ENCODE results near the gene TGM6.

The TGM6 gene

GRCh38 chr20:2350606-2351005, 30.1 kb upstream of the TGM6 start:
- no peaks in the 10 kb centered on the region for H3K4me1 ChIP-seq (ENCODE audit: insufficient read depth, low read length, poor library complexity, severe bottlenecking)
- 0 out of 2 replicates have a peak, but pooled peaks cover 3% of the 10 kb centered on the region for H3K9me3 ChIP-seq (ENCODE audit: insufficient read depth, low read depth, low read length)
- H3K4me3 ChIP-seq (ENCODE audit: low read length, poor library complexity, severe bottlenecking) = no peak overlapping the region
- H3K4me2 ChIP-seq (ENCODE audit: low read depth, low read length, poor library complexity, severe bottlenecking) = no peak overlapping the region
- no peak overlapping the region for H2AFZ ChIP-seq (ENCODE audit: low read length)
- no peaks in the 10 kb centered on the region for H4K20me1 ChIP-seq (ENCODE audit: insufficient read depth, low read length, poor library complexity, severe bottlenecking)
- no peaks in the 10 kb centered on the region for H3F3A ChIP-seq (ENCODE audit: low read depth)
- TF ChIP-seq, protein P1, sequence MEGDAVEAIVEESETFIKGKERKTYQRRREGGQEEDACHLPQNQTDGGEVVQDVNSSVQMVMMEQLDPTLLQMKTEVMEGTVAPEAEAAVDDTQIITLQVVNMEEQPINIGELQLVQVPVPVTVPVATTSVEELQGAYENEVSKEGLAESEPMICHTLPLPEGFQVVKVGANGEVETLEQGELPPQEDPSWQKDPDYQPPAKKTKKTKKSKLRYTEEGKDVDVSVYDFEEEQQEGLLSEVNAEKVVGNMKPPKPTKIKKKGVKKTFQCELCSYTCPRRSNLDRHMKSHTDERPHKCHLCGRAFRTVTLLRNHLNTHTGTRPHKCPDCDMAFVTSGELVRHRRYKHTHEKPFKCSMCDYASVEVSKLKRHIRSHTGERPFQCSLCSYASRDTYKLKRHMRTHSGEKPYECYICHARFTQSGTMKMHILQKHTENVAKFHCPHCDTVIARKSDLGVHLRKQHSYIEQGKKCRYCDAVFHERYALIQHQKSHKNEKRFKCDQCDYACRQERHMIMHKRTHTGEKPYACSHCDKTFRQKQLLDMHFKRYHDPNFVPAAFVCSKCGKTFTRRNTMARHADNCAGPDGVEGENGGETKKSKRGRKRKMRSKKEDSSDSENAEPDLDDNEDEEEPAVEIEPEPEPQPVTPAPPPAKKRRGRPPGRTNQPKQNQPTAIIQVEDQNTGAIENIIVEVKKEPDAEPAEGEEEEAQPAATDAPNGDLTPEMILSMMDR (conservative IDR thresholded peaks at IDR 0.05; ENCODE audit: low read length) = no peak
- no peak for TF ChIP-seq EZH2phosphoT487 (IDR thresholded peaks at IDR 0.05; ENCODE audit: borderline replicate concordance)
- H3K79me2 ChIP-seq (ENCODE audit: insufficient read depth, low read length) = no peaks in the 10 kb centered on the region
- no peaks in the 10 kb centered on the region for H3K9me2 ChIP-seq (replicated peaks; ENCODE audit: low read depth, low read length)
- H3K36me3 ChIP-seq (ENCODE audit: insufficient read depth, low read length) = no peaks in the 10 kb centered on the region
- no peaks in the 10 kb centered on the region for H3K27me3 ChIP-seq (ENCODE audit: insufficient read depth, low read length, poor library complexity, severe bottlenecking)
- H3K9ac ChIP-seq (ENCODE audit: low read depth, low read length, poor library complexity, severe bottlenecking) = no peak overlapping the region

- H3K4me3 ChIP-seq (ENCODE audit: low read length, poor library complexity, severe bottlenecking) = no peak overlapping the region
- no peaks in the 10 kb centered on the region for H3K79me2 ChIP-seq (ENCODE audit: insufficient read depth, low read length)
- TF ChIP-seq, protein P1 (conservative IDR thresholded peaks at IDR 0.05; ENCODE audit: low read length) = no peak
- no peak for TF ChIP-seq EZH2phosphoT487 (IDR thresholded peaks at IDR 0.05; ENCODE audit: borderline replicate concordance)
- H3K4me2 ChIP-seq (ENCODE audit: low read depth, low read length, poor library complexity, severe bottlenecking) = no peak overlapping the region
- no peaks in the 10 kb centered on the region for H3K9me3 ChIP-seq (ENCODE audit: insufficient read depth, low read depth, low read length)
- H4K20me1 ChIP-seq (ENCODE audit: insufficient read depth, low read length, poor library complexity, severe bottlenecking) = no peaks in the 10 kb centered on the region
- H3K4me1 ChIP-seq (ENCODE audit: insufficient read depth, low read length, poor library complexity, severe bottlenecking) = no peaks in the 10 kb centered on the region
- H3K9me2 ChIP-seq (replicated peaks; ENCODE audit: low read depth, low read length) = no peaks in the 10 kb centered on the region
- H3K27me3 ChIP-seq (ENCODE audit: insufficient read depth, low read length, poor library complexity, severe bottlenecking) = no peaks in the 10 kb centered on the region
- H3F3A ChIP-seq (ENCODE audit: low read depth) = no peaks in the 10 kb centered on the region
- H3K36me3 ChIP-seq (ENCODE audit: insufficient read depth, low read length) = no peaks in the 10 kb centered on the region
- H3K9ac ChIP-seq (ENCODE audit: low read depth, low read length, poor library complexity, severe bottlenecking) = no peak overlapping the region
- H2AFZ ChIP-seq (ENCODE audit: low read length) = no peak overlapping the region
Measured at GRCh38 chr20:2353231-2353630, 27.5 kb upstream of the TGM6 start.

- Histone ChIP-seq H3K9me3 (ENCODE audit: insufficient read depth, low read depth, low read length) (peaks cover 9% of the 10 kb centered on the region; the same call in 1 of the 2 replicates), H2AFZ (ENCODE audit: low read length) (no peak overlapping the region), H3K4me2 (ENCODE audit: low read depth, low read length, poor library complexity, severe bottlenecking) (no peak overlapping the region), H3K4me3 (ENCODE audit: low read length, poor library complexity, severe bottlenecking) (no peak overlapping the region), H4K20me1 (ENCODE audit: insufficient read depth, low read length, poor library complexity, severe bottlenecking) (no peaks in the 10 kb centered on the region), H3F3A (ENCODE audit: low read depth) (no peaks in the 10 kb centered on the region), H3K4me1 (ENCODE audit: insufficient read depth, low read length, poor library complexity, severe bottlenecking) (no peaks in the 10 kb centered on the region), H3K9ac (ENCODE audit: low read depth, low read length, poor library complexity, severe bottlenecking) (no peak overlapping the region), H3K79me2 (ENCODE audit: insufficient read depth, low read length) (no peaks in the 10 kb centered on the region), H3K36me3 (ENCODE audit: insufficient read depth, low read length) (no peaks in the 10 kb centered on the region), H3K9me2 (replicated peaks; ENCODE audit: low read depth, low read length) (no peaks in the 10 kb centered on the region), H3K27me3 (ENCODE audit: insufficient read depth, low read length, poor library complexity, severe bottlenecking) (no peaks in the 10 kb centered on the region)
- TF ChIP-seq, protein P1 (conservative IDR thresholded peaks at IDR 0.05; ENCODE audit: low read length) = no peak
- no peak for TF ChIP-seq EZH2phosphoT487 (IDR thresholded peaks at IDR 0.05; ENCODE audit: borderline replicate concordance)
Measured at GRCh38 chr20:2357114-2357513, 23.6 kb upstream of the TGM6 start.

Measured in Loucy (cell line).